H1 (cell line): Measurements from ENCODE around the gene PPP1R27. TPM values are rescaled to one million over a fixed set of nuclear protein-coding genes. Genes with fewer than 3 reads are reported as not detected.

Experiments used
- CTCF ChIA-PET: fragments of 300-600 bp; sonication (Branson Sonifier 250); formaldehyde crosslinking; loops from one replicate; lab custom pipeline; 2021; ENCODE audit not compliant: partially characterized antibody; lab: Charles Lee
- POLR2A ChIA-PET: fragments of 300-600 bp; sonication (Branson Sonifier 250); formaldehyde crosslinking; loops from one replicate; lab custom pipeline; 2021; ENCODE audit warnings: inconsistent platforms; ENCODE audit not compliant: partially characterized antibody; lab: Charles Lee
- DNase-seq, 2 experiments: peaks; one replicate each; pipeline versions ENCODE4 v3.0.0 to v3.0.0-alpha.2; 2010 to 2022; ENCODE audit warnings: low spot score in 2 of 2, low read depth in 1 of 2, mixed read lengths in 1 of 2
- FAIRE-seq: peaks from 2 replicates; lab custom pipeline; 2011; peaks lifted over from hg19 to GRCh38; lab: Jason Lieb, UNC
- H2AFZ ChIP-seq: 2 replicates; pipeline ENCODE4 v1.8.1; 2012; ENCODE audit warnings: low read length, inconsistent platforms
- H2AK5ac ChIP-seq: 2 replicates; pipeline ENCODE4 v1.6.1; 2013; ENCODE audit warnings: low read depth, low read length
- H2BK120ac ChIP-seq: replicated peaks from 2 replicates; pipeline ENCODE3; 2013; ENCODE audit warnings: low read depth, low read length, inconsistent platforms
- H2BK12ac ChIP-seq: 2 replicates; pipeline ENCODE4 v1.6.1; 2013; ENCODE audit warnings: low read depth, low read length
- H2BK15ac ChIP-seq: 2 replicates; pipeline ENCODE4 v1.6.1; 2013; ENCODE audit warnings: low read length
- H2BK20ac ChIP-seq: 2 replicates; pipeline ENCODE4 v1.6.1; 2013; ENCODE audit warnings: low read length
- H2BK5ac ChIP-seq: 2 replicates; pipeline ENCODE4 v1.6.1; 2013; ENCODE audit warnings: low read depth, low read length
- H3K14ac ChIP-seq: 2 replicates; pipeline ENCODE4 v1.6.1; 2013; ENCODE audit warnings: inconsistent platforms; ENCODE audit not compliant: insufficient read length
- H3K18ac ChIP-seq: 2 replicates; pipeline ENCODE4 v1.6.1; 2013; ENCODE audit warnings: low read length; ENCODE audit errors: extremely low read depth
- H3K23ac ChIP-seq: 2 replicates; pipeline ENCODE4 v1.6.1; 2013; ENCODE audit warnings: inconsistent platforms; ENCODE audit not compliant: insufficient read length
- H3K23me2 ChIP-seq: 2 replicates; pipeline ENCODE4 v1.6.1; 2013; ENCODE audit warnings: low read depth, low read length
- H3K27ac ChIP-seq: 2 replicates; pipeline ENCODE4 v1.6.1; 2011; ENCODE audit warnings: low read depth, low read length, inconsistent platforms
- H3K27me3 ChIP-seq, 4 experiments: replicated peaks in 1 of 4; 1 replicate in 1 of 4; 2 replicates in 3 of 4; pipeline versions ENCODE4 v1.6.1 to v1.8.1; 2011 to 2013; ENCODE audit warnings: low read length in 3 of 4, mild to moderate bottlenecking in 3 of 4, inconsistent platforms in 2 of 4, mixed read lengths in 2 of 4, moderate library complexity in 1 of 4; ENCODE audit not compliant: control insufficient read depth in 3 of 4, insufficient read depth in 3 of 4; ENCODE audit errors: extremely low read depth in 1 of 4
- H3K36me3 ChIP-seq, 4 experiments: 2 replicates each; pipeline versions ENCODE4 v1.6.1 to v1.8.1; 2011 to 2013; ENCODE audit warnings: mild to moderate bottlenecking in 4 of 4, low read length in 3 of 4, moderate library complexity in 2 of 4, control low read depth in 1 of 4, inconsistent platforms in 1 of 4; ENCODE audit not compliant: insufficient read depth in 4 of 4, control insufficient read depth in 2 of 4
- H3K4ac ChIP-seq: replicated peaks from 2 replicates; pipeline ENCODE3; 2013; ENCODE audit warnings: low read length, low read depth, mixed read lengths, inconsistent platforms; ENCODE audit not compliant: insufficient read length
- H3K4me1 ChIP-seq, 4 experiments: replicated peaks in 1 of 4; 1 replicate in 1 of 4; 2 replicates in 3 of 4; pipeline versions ENCODE4 v1.6.1 to v1.8.1; 2011 to 2013; ENCODE audit warnings: low read length in 3 of 4, inconsistent platforms in 2 of 4, mixed read lengths in 1 of 4; ENCODE audit not compliant: insufficient read depth in 4 of 4, control insufficient read depth in 3 of 4
- H3K4me2 ChIP-seq, 2 experiments: 2 replicates each; pipeline versions ENCODE4 v1.6.1 to v1.8.1; 2011 to 2013; ENCODE audit warnings: low read depth in 2 of 2, low read length in 2 of 2, control low read depth in 1 of 2, inconsistent platforms in 1 of 2, mild to moderate bottlenecking in 1 of 2; ENCODE audit not compliant: insufficient read depth in 1 of 2
- H3K4me3 ChIP-seq, 4 experiments: fragments of 200-600, 300-600 bp in 1 of 4; sonication (generic), shearing (Covaris generic), sonication (Bioruptor Twin) in 1 of 4; 2 replicates each; pipeline versions ENCODE4 v1.5.1 to v1.8.1; 2011 to 2016; ENCODE audit warnings: low read length in 4 of 4, low read depth in 3 of 4, control low read depth in 2 of 4, inconsistent platforms in 2 of 4, mild to moderate bottlenecking in 2 of 4, mixed read lengths in 1 of 4, moderate library complexity in 1 of 4; ENCODE audit not compliant: insufficient read depth in 2 of 4; ENCODE audit errors: extremely low read depth in 1 of 4
- H3K56ac ChIP-seq: replicated peaks from 2 replicates; pipeline ENCODE3; 2013; ENCODE audit warnings: low read depth, mild to moderate bottlenecking, mixed read lengths, low read length, inconsistent platforms; ENCODE audit not compliant: insufficient read length
- H3K79me1 ChIP-seq: 2 replicates; pipeline ENCODE4 v1.6.1; 2013; ENCODE audit warnings: low read depth, low read length, control low read depth
- H3K79me2 ChIP-seq, 2 experiments: 2 replicates each; pipeline versions ENCODE4 v1.6.1 to v1.8.1; 2012 to 2013; ENCODE audit warnings: low read length in 2 of 2, mild to moderate bottlenecking in 2 of 2, inconsistent platforms in 1 of 2; ENCODE audit not compliant: insufficient read depth in 2 of 2, control insufficient read depth in 1 of 2
- H3K9ac ChIP-seq, 4 experiments: replicated peaks in 1 of 4; 1 replicate in 1 of 4; 2 replicates in 3 of 4; pipeline versions ENCODE4 v1.6.1 to v1.8.1; 2011 to 2013; ENCODE audit warnings: low read depth in 3 of 4, low read length in 3 of 4, control low read depth in 2 of 4, mild to moderate bottlenecking in 2 of 4, moderate library complexity in 2 of 4, inconsistent platforms in 1 of 4; ENCODE audit errors: extremely low read depth in 1 of 4
- H3K9me3 ChIP-seq, 2 experiments: 2 replicates each; pipeline versions ENCODE4 v1.6.1 to v1.8.1; 2012 to 2013; ENCODE audit warnings: mild to moderate bottlenecking in 2 of 2, moderate library complexity in 2 of 2, control low read depth in 1 of 2, inconsistent platforms in 1 of 2, low read depth in 1 of 2, low read length in 1 of 2, mixed read lengths in 1 of 2; ENCODE audit not compliant: insufficient read depth in 2 of 2
- H4K20me1 ChIP-seq, 2 experiments: replicated peaks in 1 of 2; 2 replicates each; pipeline versions ENCODE3 to v1.8.1; 2011 to 2013; ENCODE audit warnings: inconsistent platforms in 2 of 2, low read length in 2 of 2, mild to moderate bottlenecking in 1 of 2; ENCODE audit not compliant: insufficient read depth in 2 of 2, control insufficient read depth in 1 of 2
- H4K5ac ChIP-seq: 2 replicates; pipeline ENCODE4 v1.6.1; 2013; ENCODE audit warnings: low read length, low read depth, mixed read lengths, inconsistent platforms; ENCODE audit not compliant: insufficient read length
- H4K8ac ChIP-seq: 2 replicates; pipeline ENCODE4 v1.8.0; 2013; ENCODE audit warnings: mild to moderate bottlenecking, moderate library complexity, low read length, inconsistent platforms; ENCODE audit not compliant: insufficient read depth; ENCODE audit errors: extremely low read depth
- H4K91ac ChIP-seq: replicated peaks from 2 replicates; pipeline ENCODE3; 2013; ENCODE audit warnings: low read length, mixed read lengths, inconsistent platforms; ENCODE audit not compliant: insufficient read length
- CHD1 ChIP-seq: IDR thresholded peaks from 2 replicates; pipeline ENCODE4 v1.6.1; 2012; ENCODE audit warnings: low read depth, low read length, improper control_type of control experiment
- NRF1 ChIP-seq: IDR thresholded peaks from 2 replicates; pipeline ENCODE4 v1.6.1; 2011; ENCODE audit warnings: mild to moderate bottlenecking, low read depth, low read length, improper control_type of control experiment
- WGBS, 2 experiments: shearing (Covaris generic) in 1 of 2; methylation state at CpG; one replicate each; pipeline versions ENCODE4 v1.1.6 to v1.1.7; 2013 to 2015; ENCODE audit warnings: low lambda C conversion rate in 2 of 2, mixed read lengths in 2 of 2, inconsistent platforms in 1 of 2, low coverage in 1 of 2, missing lambda C conversion rate in 1 of 2; ENCODE audit not compliant: insufficient replicate concordance in 2 of 2, insufficient coverage in 1 of 2, insufficient read length in 1 of 2; ENCODE audit errors: extremely low coverage in 1 of 2, missing lambda C conversion rate in 1 of 2; 5-methylcytosine and 5-hydroxymethylcytosine counted together
- polyA plus RNA-seq, 7 experiments: library from polyadenylated mRNA; depleted of rRNA in 3 of 7; stranded (reverse) in 5 of 7; unstranded in 2 of 7; fragments of >200 nt in 5 of 7; fragments of 200-250 nt in 2 of 7; gene quantifications; 1 replicate in 5 of 7; 2 replicates in 1 of 7; 4 replicates in 1 of 7; pipeline versions ENCODE4 v1.2.1 to v1.2.3, GENCODE V29; 2011 to 2013; ENCODE audit warnings: missing spikeins in 2 of 7, mixed read lengths in 2 of 7
- total RNA-seq: library from RNA; stranded (reverse); fragmentation: NEBNext Ultra II Directional; extraction: Animal tissue kit (Norgen Biotek cat#: 25700); gene quantifications from 2 replicates; pipeline ENCODE4 v1.2.1, GENCODE V29; 2021
- TF ChIP-seq, protein P1 (sequence below): IDR thresholded peaks from 2 replicates; pipeline ENCODE4 v1.6.1; 2012; ENCODE audit warnings: inconsistent platforms

The PPP1R27 gene
- total and polyA plus RNA-seq, 2 of the 8 experiments (the other 6 are each of a cell fraction or from before 2014, with no cell fraction given): 0.27 TPM; not detected in 1

DNA sequence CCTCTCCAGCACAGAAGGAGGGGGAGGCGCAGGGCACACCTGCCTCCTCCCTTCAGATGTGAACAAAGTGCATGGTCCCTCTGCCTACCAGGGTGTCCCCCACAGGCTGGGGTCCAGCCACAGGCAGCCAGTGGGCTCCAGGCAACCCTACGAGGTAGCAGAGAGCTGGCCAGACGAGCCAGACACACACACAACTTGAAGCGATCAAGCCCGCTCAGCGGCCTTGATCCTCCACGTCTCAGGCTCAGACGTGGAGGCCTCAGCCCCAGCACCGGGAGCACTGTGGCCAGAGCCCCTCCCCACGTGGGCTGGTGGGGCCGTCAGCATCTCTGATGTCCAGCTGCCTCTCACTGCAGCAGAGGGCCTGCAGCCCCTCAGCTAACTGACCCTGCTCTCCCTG lies 10.3 kb downstream of the PPP1R27 start:
- ChIA-PET POLR2A (interaction anchor here (0.9 to 2.2 kb wide), 7 partner anchors 9 to 122 kb away, joined by 3 to 9 read pairs (median 3); partner anchors contain the start of genes MCRIP1 and MRPL12), CTCF (interaction anchor here (0.7 to 2.2 kb wide), 9 partner anchors 11 to 185 kb away, joined by 3 to 6 read pairs (median 5); no protein-coding TSS in a partner anchor)
- Histone ChIP-seq H3K9me3 (no peaks in the 10 kb centered on the region), H3K79me1 (peaks cover 2% of the 10 kb centered on the region; the same call in 1 of the 2 replicates), H3K14ac (no peak overlapping the region), H3K4me3 (no peak overlapping the region), H2BK15ac (no peak overlapping the region), H3K18ac (no peak overlapping the region), H2BK120ac (no peak overlapping the region), H4K8ac (no peak overlapping the region), H3K23me2 (no peaks in the 10 kb centered on the region), H3K4ac (no peak overlapping the region), H2AFZ (no peak overlapping the region), H2BK5ac (no peak overlapping the region), H3K4me2 (no peak overlapping the region), H3K27me3 (no peaks in the 10 kb centered on the region), H3K4me1 (peaks cover 0 to 14% (median 7%) of the 10 kb centered on the region in 4 experiments; a peak in 5 of 7 replicates), H3K56ac (no peak overlapping the region), H3K9ac (0 out of 7 replicates have a peak overlapping the region, but pooled peaks of 1 of the 4 experiments have one; percentile 3), H4K5ac (no peak overlapping the region), H2BK20ac (no peak overlapping the region), H2AK5ac (no peak overlapping the region), H4K91ac (no peak overlapping the region), H3K79me2 (peaks cover 0 to 3% of the 10 kb centered on the region in 2 experiments; a peak in 1 of 4 replicates), H3K36me3 (no peaks in the 10 kb centered on the region; a peak in 1 of 8 replicates), H3K23ac (no peak overlapping the region), H2BK12ac (no peak overlapping the region), H4K20me1 (peaks cover 4 to 14% of the 10 kb centered on the region in 2 experiments), H3K27ac (peak overlapping the region; percentile 36; the same call in 1 of the 2 replicates)
- WGBS, 2 experiments: 89% methylated on average over 10 of the region's 11 CpGs; no CpG with 5 or more reads in 1 of the 2 experiments
- FAIRE-seq (no peak), DNase-seq (no peak)
- TF ChIP-seq CHD1 (no peak), NRF1 (no peak)
- TF ChIP-seq, protein P1, sequence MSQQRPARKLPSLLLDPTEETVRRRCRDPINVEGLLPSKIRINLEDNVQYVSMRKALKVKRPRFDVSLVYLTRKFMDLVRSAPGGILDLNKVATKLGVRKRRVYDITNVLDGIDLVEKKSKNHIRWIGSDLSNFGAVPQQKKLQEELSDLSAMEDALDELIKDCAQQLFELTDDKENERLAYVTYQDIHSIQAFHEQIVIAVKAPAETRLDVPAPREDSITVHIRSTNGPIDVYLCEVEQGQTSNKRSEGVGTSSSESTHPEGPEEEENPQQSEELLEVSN: no peak
